Astrocyte of the cerebellum (primary cell): ENCODE results near the gene OXCT1.
"Not testable (repeated sequence)": the region's sequence is repeated elsewhere in the genome, so short reads cannot be mapped to it uniquely, and the experiment has no call there.

Experiments
- DNase-seq: peaks from one replicate; pipeline ENCODE4 v3.0.0-alpha.2; 2011; ENCODE audit warnings: low read depth
- H3K4me3 ChIP-seq: 2 replicates; pipeline ENCODE4 v1.5.1; 2011; ENCODE audit warnings: mild to moderate bottlenecking, low read depth, low read length, moderate library complexity
- in situ Hi-C: cut with HindIII; loops from 2 replicates; pipeline ENCODE4 v1.10.0; 2017; ENCODE audit warnings: low sequenced_read_pairs
- TF ChIP-seq, protein P1 (sequence below): IDR thresholded peaks from 2 replicates; pipeline ENCODE4 v1.5.1; 2012; ENCODE audit warnings: low read length, low read depth, moderate library complexity, mild to moderate bottlenecking; ENCODE audit errors: missing control alignments

The OXCT1 gene

DNA sequence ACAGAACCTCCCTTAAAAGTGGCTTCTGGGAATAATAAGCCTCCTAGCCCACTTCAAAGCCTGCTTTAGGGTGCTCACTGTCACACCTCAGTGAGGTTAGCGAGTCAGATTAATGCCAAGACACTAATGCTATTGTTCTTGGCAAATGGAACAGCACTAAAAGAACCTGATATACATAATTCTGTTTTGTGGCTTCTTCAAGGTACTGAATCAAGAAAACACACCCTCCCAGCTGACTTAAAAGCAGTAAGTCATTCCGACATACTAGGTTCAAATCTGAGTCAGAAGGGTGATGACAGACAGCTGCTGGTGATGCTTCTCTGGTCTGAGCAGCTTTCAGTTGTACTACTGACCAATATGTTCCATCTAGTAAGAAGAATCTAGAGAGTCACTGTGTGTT is 121.6 kb downstream of the OXCT1 start:
- no peak for DNase-seq
- TF ChIP-seq, protein P1, sequence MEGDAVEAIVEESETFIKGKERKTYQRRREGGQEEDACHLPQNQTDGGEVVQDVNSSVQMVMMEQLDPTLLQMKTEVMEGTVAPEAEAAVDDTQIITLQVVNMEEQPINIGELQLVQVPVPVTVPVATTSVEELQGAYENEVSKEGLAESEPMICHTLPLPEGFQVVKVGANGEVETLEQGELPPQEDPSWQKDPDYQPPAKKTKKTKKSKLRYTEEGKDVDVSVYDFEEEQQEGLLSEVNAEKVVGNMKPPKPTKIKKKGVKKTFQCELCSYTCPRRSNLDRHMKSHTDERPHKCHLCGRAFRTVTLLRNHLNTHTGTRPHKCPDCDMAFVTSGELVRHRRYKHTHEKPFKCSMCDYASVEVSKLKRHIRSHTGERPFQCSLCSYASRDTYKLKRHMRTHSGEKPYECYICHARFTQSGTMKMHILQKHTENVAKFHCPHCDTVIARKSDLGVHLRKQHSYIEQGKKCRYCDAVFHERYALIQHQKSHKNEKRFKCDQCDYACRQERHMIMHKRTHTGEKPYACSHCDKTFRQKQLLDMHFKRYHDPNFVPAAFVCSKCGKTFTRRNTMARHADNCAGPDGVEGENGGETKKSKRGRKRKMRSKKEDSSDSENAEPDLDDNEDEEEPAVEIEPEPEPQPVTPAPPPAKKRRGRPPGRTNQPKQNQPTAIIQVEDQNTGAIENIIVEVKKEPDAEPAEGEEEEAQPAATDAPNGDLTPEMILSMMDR = no peak
- in situ Hi-C loops = no loop called here

DNA sequence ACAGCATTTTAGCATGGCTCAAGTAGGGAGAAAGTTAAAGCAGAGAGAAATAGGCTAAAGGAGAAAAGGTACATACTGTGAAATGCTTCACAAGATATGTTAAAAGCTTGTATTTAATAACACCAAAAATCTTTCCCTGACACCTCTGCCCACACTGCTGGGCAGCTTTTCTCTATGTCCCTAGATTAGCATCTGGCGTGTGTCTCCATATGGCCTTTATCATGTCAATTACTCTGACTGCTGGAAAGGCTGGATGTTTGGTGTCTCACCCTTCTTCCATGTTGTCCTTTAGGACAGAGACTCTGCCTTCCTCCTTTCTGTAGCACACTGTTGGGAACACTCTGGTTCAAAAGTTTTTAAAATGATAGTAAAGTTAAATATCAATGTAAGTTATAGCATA is 122.5 kb downstream of the OXCT1 start:
- TF ChIP-seq, protein P1 = no peak
- no peak for DNase-seq
- in situ Hi-C loops = no loop called here
- H3K4me3 ChIP-seq = no peak overlapping the region

More for the DNA sequence above, 121.6 kb downstream of the OXCT1 start:
- no peak overlapping the region for H3K4me3 ChIP-seq

DNA sequence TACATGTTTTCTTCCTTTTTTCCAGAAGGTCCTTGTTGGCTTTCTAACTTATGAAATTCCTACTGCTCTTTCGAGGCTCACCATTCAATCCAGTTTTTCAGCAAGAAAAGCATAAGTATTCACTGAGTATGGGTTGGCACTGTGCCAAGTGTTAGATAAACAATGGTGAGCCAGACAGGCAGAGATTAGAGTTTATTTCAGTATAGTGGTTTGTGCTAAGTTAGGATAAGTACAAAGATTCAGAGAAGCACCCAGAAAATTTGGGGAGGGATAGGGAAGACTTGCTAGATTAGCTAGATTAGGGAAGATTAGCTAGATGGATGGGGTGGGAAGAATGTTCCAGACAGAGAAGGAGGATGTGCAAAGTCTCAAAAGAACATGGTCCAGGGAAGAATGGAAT is 122.9 kb downstream of the OXCT1 start:
- TF ChIP-seq, protein P1 = no peak
- DNase-seq = peak; percentile 52
- H3K4me3 ChIP-seq = no peak overlapping the region
- in situ Hi-C loops = no loop called here

DNA sequence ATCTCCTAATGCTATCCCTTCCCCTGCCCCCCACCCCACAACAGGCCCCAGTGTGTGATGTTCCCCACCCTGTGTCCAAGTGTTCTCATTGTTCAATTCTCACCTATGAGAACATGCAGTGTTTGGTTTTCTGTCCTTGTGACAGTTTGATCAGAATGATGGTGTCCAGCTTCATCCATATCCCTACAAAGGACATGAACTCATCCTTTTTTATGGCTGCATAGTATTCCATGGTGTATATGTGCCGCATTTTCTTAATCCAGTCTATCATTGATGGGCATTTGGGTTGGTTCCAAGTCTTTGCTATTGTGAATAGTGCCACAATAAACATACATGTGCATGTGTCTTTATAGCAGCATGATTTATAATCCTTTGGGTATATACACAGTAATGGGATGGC is 127.6 kb downstream of the OXCT1 start:
- H3K4me3 ChIP-seq, DNase-seq, in situ Hi-C loops: not testable (repeated sequence)

DNA sequence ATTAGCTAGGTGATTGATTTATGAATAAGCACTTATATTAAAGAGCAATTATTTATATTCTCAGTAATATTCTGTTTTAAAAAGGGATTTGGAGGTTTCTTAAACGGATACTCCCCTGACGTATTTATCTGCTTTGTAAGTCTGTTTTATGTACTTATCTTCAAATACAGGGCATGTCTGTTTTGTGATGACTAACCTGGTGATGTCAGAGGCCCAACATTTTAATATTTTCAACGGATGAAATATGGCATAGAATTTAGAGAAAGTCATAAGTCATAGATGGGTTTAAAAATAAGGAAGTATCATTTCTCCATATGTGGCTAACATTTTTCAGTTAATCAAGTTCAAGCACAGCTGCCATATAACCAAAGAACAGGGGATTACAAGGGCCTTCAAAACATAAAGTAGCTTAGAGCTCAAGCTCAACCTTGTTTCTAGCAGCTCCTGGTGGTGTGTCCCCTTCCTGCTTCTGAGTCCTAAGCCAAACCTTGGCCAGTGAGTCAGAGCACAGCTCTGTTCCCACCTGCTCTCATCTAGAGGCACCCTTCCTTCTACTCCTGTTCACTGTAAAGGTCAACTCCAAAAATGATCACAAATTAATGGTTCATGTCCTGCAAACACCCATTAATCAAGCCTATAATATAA is 131.4 kb downstream of the OXCT1 start:
- in situ Hi-C loops = no loop called here
- H3K4me3 ChIP-seq = no peak overlapping the region
- TF ChIP-seq, protein P1 = no peak
- no peak for DNase-seq

DNA sequence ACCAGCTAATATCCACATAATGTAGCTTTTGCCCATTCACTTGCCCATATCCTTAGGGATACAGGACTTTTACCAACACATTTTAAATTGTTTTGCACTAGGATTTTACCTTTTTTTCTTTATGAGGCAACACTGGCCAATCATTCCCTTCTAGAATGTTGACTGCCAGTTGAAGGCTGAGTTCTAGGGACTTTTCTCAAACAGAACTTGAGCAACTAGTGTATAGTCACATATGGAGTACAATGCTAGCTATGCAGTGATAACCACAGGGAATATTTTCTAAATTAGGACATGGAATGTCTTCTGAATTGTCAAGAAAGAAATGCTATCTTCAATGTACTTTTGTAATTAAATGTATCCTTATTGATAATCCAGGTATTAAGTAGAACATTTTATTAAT is 133.6 kb downstream of the OXCT1 start:
- DNase-seq = no peak
- TF ChIP-seq, protein P1 = no peak
- H3K4me3 ChIP-seq = no peak overlapping the region
- in situ Hi-C loops = no loop called here

DNA sequence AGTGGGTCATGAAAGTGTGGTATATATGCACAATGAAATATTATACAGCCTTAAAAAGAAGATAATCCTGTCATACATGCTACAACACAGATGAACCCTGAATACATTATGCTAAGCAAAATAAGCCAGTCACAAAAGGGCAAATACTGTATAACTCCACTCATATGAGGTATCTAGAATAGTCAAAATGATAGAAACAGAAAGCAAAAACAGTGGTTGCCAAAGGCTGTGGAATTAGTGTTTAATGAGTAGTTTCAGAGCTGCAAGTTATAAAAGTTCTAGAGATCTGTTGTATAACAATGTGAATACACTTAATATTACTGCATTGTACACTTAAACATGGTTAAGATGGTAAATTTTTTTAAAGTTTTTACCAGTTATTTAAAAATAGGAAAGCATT is 135.0 kb downstream of the OXCT1 start:
- TF ChIP-seq, protein P1 = no peak
- DNase-seq = no peak
- in situ Hi-C loops = no loop called here
- no peak overlapping the region for H3K4me3 ChIP-seq

DNA sequence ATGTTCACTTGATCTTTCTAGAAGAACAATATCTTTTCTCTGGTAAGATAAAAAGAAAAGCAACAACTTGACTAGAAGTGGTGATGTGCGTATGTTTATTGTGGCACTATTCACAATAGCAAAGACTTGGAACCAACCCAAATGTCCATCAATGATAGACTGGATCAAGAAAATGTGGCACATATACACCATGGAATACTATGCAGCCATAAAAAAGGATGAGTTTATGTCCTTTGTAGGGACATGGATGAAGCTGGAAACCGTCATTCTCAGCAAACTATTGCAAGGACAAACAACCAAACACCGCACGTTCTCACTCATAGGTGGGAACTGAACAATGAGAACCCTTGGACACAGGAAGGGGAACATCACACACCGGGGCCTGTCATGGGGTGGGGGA is 140.8 kb downstream of the OXCT1 start:
- H3K4me3 ChIP-seq, in situ Hi-C loops, DNase-seq: not testable (repeated sequence)
